ENCODE data around the gene DYSF. TPM values are rescaled to one million over a fixed set of nuclear protein-coding genes. Genes with fewer than 3 reads are reported as not detected.

The DYSF gene
- total RNA-seq, 4 donors from 2014 or later = 1.7 to 5.0 (median 2.6) TPM

DNA sequence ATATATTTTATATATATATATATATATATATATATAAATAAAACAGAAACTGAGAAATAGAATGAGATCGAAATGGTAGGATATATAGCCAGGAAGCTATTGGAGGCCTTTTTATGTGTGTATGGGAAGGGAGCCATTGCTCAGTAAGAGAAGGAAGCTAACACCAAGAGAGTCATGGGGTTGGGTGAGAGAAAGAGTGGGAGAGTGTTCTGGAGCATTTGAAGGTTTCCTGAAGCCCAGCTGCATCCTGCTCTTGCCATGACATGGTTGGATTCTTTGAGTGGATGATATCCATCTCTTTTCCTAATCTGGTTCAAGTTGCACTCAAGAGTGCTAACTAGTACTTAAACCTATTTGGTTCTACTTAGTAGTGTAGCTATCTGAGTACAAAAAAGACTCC is 282.3 kb downstream of the DYSF start:
- no peak overlapping the region for H3K27ac ChIP-seq
- H3K9me3 ChIP-seq = no peaks in the 10 kb centered on the region
- H3K27me3 ChIP-seq = peaks cover 4% of the 10 kb centered on the region
- 94% methylated on average over 1 of the region's 1 CpG for whole genome bisulfite sequencing
- TF ChIP-seq POLR2A (IDR thresholded peaks at IDR 0.05) (no peak), EP300 (IDR thresholded peaks at IDR 0.05) (no peak), POLR2AphosphoS5 (IDR thresholded peaks at IDR 0.05) (no peak)
- TF ChIP-seq, protein P1, sequence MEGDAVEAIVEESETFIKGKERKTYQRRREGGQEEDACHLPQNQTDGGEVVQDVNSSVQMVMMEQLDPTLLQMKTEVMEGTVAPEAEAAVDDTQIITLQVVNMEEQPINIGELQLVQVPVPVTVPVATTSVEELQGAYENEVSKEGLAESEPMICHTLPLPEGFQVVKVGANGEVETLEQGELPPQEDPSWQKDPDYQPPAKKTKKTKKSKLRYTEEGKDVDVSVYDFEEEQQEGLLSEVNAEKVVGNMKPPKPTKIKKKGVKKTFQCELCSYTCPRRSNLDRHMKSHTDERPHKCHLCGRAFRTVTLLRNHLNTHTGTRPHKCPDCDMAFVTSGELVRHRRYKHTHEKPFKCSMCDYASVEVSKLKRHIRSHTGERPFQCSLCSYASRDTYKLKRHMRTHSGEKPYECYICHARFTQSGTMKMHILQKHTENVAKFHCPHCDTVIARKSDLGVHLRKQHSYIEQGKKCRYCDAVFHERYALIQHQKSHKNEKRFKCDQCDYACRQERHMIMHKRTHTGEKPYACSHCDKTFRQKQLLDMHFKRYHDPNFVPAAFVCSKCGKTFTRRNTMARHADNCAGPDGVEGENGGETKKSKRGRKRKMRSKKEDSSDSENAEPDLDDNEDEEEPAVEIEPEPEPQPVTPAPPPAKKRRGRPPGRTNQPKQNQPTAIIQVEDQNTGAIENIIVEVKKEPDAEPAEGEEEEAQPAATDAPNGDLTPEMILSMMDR (IDR thresholded peaks at IDR 0.05) = no peak
- no peak for DNase-seq (ENCODE audit: low spot score in 2 of 2)
- H3K36me3 ChIP-seq = no peaks in the 10 kb centered on the region
- H3K4me1 ChIP-seq = no peaks in the 10 kb centered on the region
- no peak overlapping the region for H3K4me3 ChIP-seq

Other genes starting within 250 kb of the DYSF start
- 10 to 100 TPM; 21.0 to 30.3 (median 26.7) TPM for gene PAIP2B, start 226.5 kb upstream of the DYSF start, total RNA-seq
- 100 to 1,000 TPM in 3 of 4 donors, 10 to 100 TPM in 1; 91.6 to 258 (median 115) TPM for gene ZNF638, start 121.8 kb upstream of the DYSF start, total RNA-seq